COR-L47 (cell line): ENCODE measurements around the gene SELENOF.
"Not testable (repeated sequence)": the region's sequence is repeated elsewhere in the genome, so short reads cannot be mapped to it uniquely, and the experiment has no call there.

Experiments used
- DNase-seq: peaks from one replicate; lab custom pipeline; 2025; lab: John Stamatoyannopoulos, UW

SELENOF gene

DNA sequence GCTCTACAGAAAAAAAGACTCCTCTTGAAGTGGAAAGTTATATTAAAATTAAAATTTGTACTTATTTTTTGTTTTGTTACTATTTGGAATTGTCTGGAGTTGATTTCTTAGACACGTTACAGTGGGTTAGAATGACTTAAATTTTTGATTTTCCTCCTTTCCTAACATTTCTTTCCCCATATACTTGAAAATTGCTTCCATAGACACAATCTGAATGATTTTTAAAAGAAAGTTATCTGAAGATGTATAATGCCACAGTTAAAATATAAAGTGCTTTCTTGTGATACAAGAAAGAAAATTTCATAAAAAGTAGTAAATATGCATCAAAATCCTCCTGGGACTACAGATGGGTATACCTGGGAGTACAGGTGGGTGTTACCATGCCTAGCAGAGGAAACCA is 2.8 kb upstream of the SELENOF start:
- DNase-seq, result no peak

- no peak for DNase-seq
Observed at GRCh38 chr1:86915737-86916235, 1.9 kb upstream of the SELENOF start.

GRCh38 chr1:86914998-86915736 is 1.2 kb upstream of the SELENOF start:
- DNase-seq, result peak; percentile 36

DNA sequence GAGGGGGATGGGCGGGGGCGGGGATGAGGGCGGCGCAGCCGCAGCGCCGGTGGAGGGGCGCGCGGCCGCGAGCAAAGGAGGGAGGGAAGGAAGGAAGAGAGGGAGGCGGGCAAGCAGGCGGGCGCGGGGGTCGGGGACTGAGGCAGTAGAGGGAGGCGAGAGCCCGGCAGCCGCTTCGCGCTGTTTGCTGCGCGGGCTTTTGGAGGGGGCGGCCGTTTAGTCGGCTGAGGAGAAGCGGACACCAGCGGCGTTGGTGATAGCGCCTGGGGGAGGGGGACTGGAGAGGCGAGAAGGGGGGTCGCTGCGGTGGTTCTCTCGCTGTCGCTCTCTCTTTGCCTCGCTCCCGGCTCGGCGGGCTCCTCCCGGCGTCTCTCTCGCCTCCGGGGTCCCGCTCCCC is 673 bp upstream of the SELENOF start, which contains the start of gene HS2ST1:
HS2ST1 (plus strand) TSS at position 35 of the 397 bp plus-strand sequence.
- DNase-seq, result no peak

GRCh38 chr1:86913399-86913895 is 479 bp downstream of the SELENOF start:
- DNase-seq, result peak; percentile 23

DNA sequence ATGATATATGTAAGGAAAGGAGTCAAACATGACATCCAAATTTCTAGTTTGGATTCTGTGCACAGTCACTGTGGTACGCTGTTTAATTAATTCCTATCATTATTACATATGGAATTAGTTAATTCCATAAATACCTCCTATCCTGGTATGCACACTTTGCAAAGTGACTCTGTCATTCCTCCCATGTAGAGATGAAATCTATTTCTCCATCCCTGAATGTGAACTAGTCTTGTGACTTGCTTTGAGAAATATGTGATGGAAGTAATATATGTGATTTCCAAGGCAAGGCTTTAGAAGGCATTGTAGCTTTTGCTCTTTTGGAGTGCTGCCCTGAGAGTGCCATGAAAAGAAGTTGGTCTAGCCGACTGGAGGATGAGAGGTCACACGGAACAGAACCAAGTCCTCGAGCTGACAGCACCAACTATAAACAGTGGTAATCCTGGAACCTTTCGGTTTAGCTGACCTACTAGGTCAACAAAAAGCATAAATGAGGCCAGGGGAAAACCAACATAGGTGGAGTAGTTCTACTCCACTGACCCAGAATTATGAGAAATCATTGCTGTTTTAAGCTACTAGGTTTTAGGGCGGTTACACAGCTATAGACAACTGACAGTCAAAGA is 1.5 kb downstream of the SELENOF start:
- DNase-seq, result no peak

- peak; percentile 6 for DNase-seq
Observed at GRCh38 chr1:86906419-86906818, 7.5 kb downstream of the SELENOF start.

GRCh38 chr1:86905875-86906274 is 8.1 kb downstream of the SELENOF start:
- DNase-seq, result no peak

GRCh38 chr1:86899401-86899800 is 14.5 kb downstream of the SELENOF start:
- DNase-seq, result not testable (repeated sequence)

- no peak for DNase-seq
Observed at GRCh38 chr1:86888327-86888726, 25.6 kb downstream of the SELENOF start.

GRCh38 chr1:86887479-86888162 is 26.3 kb downstream of the SELENOF start:
- no peak for DNase-seq

- no peak for DNase-seq
Observed at GRCh38 chr1:86875722-86876121, 38.2 kb downstream of the SELENOF start.

- peak; percentile 11 for DNase-seq
Observed at GRCh38 chr1:86872086-86872485, 41.8 kb downstream of the SELENOF start.

- DNase-seq, result no peak
Observed at GRCh38 chr1:86871001-86871400, 42.9 kb downstream of the SELENOF start.

DNA sequence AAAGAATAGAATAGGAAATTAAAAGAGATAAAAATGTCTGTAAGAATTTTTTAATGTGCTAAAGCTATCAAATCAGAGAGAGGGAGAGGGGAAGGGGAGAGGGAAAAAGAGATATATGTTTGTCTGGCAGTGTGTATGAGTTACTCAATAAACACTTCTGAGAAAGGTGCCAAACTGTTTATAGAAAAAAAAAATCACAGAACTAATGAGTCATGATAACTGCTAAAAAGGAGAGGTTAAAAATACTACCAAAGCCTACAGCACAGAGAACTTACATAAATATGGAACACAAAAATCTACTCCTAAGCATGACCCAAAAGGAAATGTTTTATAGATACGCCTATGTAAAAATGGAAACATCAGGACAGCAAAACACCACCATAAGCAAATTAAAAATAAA is 45.4 kb downstream of the SELENOF start:
- no peak for DNase-seq

- not testable (repeated sequence) for DNase-seq
Observed at GRCh38 chr1:86867278-86867677, 46.6 kb downstream of the SELENOF start.

GRCh38 chr1:86866665-86867064 is 47.3 kb downstream of the SELENOF start:
- no peak for DNase-seq

DNA sequence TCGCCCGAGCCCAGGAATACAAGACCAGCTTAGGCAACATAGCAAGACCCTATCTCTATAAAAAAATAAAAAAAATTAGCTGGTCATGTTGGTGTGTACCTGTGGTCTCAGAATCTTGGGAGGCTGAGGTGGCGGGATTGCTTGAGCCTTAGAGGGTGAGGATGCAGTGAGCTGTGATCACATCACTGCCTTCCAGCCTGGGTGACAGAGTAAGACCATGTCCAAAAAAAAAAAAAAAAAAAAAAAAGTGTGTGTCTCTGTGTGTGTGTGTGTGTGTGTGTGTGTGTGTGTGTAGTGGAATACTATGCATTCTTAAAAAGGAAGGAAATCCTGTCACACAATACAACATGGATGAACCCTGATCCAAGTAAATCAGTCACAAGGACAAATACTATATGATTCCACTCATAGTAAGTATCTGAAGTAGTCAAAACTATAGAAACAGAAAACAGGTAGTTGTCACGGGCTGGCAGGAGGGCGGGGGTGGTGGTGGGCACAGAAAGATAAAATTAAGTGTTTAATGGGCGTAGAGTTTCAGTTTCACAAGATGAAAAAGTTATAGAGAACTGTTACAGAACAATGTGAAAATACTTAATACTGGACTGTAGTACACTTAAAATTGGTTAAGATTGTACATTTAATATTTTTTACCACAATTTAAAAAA is 47.8 kb downstream of the SELENOF start:
- DNase-seq, result no peak

- DNase-seq, result peak; percentile 62
Observed at GRCh38 chr1:86862920-86863319, 51.0 kb downstream of the SELENOF start.

GRCh38 chr1:86861424-86861823 is 52.5 kb downstream of the SELENOF start:
- no peak for DNase-seq

DNA sequence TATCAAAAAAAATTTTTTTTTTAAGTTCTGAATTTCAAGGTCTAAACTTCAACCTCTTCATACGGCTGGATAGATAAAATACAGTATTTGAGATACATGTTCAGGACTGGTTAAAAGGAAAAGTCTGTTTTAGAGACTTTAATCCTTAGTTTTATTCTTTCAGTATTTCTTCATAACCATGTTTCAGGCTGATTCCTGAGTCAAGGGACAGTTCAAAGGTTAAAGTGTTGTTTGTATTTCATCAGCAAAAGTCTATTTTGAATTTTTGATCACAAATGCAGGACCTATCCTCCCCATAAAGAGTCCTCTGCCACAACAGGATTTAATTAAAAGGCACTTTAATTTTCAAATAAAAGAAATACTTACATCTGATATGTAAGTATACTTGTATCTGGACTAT is 53.5 kb downstream of the SELENOF start:
- DNase-seq, result no peak

GRCh38 chr1:86860020-86860419 is 53.9 kb downstream of the SELENOF start:
- DNase-seq, result no peak
